Thyroid gland (tissue), 4 donors: ENCODE data around the gene EFHD2. TPM values are rescaled to one million over a fixed set of nuclear protein-coding genes. Genes with fewer than 3 reads are reported as not detected.
"Not testable (repeated sequence)": the region's sequence is repeated elsewhere in the genome, so short reads cannot be mapped to it uniquely, and the experiment has no call there.

Experiments used
- DNase-seq, 2 donors: peaks; one replicate each; pipeline ENCODE4 v3.0.0-alpha.2; 2019
- H3K27ac ChIP-seq, 3 donors: fragments of 200-600 bp; sonication (generic); 1 replicate in 2 of 3; 2 replicates in 1 of 3; pipeline ENCODE4 v1.5.1; 2016 to 2019; ENCODE audit warnings: mild to moderate bottlenecking in 1 of 3, moderate library complexity in 1 of 3
- H3K27me3 ChIP-seq: fragments of 200-600 bp; sonication (generic); one replicate; pipeline ENCODE4 v1.5.1; 2019
- H3K36me3 ChIP-seq, 2 donors: fragments of 200-600 bp; sonication (generic); one replicate each; pipeline ENCODE4 v1.5.1; 2016 to 2019
- H3K4me1 ChIP-seq, 2 donors: fragments of 200-600 bp; sonication (generic); one replicate each; pipeline ENCODE4 v1.5.1; 2017 to 2019
- H3K4me3 ChIP-seq, 3 donors: fragments of 200-600 bp; sonication (generic); replicated peaks in 1 of 3; 1 replicate in 2 of 3; 2 replicates in 1 of 3; pipeline ENCODE4 v1.5.1; 2016; ENCODE audit warnings: mild to moderate bottlenecking in 1 of 3
- H3K9me3 ChIP-seq: fragments of 200-600 bp; sonication (generic); one replicate; pipeline ENCODE4 v1.5.1; 2017
- CTCF ChIP-seq, 6 experiments: fragments of 200-600 bp in 3 of 6; fragments of 450-650 bp in 3 of 6; sonication (generic) in 3 of 6; IDR thresholded peaks; one replicate each; pipeline ENCODE4 v1.5.1; 2016 to 2019; ENCODE audit warnings: antibody characterized with exemption in 6 of 6, mild to moderate bottlenecking in 2 of 6, inconsistent platforms in 1 of 6, moderate library complexity in 1 of 6
- POLR2A ChIP-seq, 2 donors: fragments of 450-650 bp; IDR thresholded peaks; one replicate each; pipeline ENCODE4 v1.6.1; 2017; ENCODE audit warnings: antibody characterized with exemption in 2 of 2, mild to moderate bottlenecking in 2 of 2, moderate library complexity in 1 of 2
- WGBS, 2 donors: methylation state at CpG; one replicate each; pipeline ENCODE4 v1.1.5; 2017; 5-methylcytosine and 5-hydroxymethylcytosine counted together
- intact Hi-C: fragments of 100-400 bp; cut with DNase I; formaldehyde crosslinking; loops from one replicate; pipeline ENCODE4 v1.15.1; 2023
- total RNA-seq, 4 donors: library from RNA; depleted of rRNA; stranded (reverse); fragments of >200 nt; gene quantifications; one replicate each; pipeline ENCODE4 v1.2.3, GENCODE V29; 2016

EFHD2 gene
- total RNA-seq, 4 donors from 2014 or later: 50.9 to 62.6 (median 56.7) TPM

DNA sequence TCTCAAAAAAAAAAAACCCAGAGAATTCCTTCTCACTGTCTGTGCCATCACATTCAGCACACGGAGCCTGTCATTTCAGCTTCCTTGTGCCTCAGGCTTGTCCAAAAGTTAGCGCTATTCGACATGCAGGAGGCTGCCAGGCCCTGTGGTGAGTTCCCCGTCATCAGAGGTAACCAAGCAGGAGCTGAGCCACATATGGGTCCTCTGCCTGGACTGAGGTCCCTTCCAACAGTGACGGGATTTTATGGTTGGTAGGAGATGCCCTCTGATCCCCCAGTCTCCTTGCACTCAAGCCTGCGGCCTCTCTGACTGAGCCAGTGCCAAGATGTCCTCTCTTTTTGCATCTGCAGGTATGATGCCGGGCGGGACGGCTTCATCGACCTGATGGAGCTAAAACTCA, 15.8 kb downstream of the EFHD2 start:
- TF ChIP-seq CTCF (IDR thresholded peaks at IDR 0.05) (no peak), POLR2A (IDR thresholded peaks at IDR 0.05) (no peak)
- intact Hi-C loops: no loop called here
- peaks cover 5 to 22% of the 10 kb centered on the region in 2 donors for H3K36me3 ChIP-seq

DNA sequence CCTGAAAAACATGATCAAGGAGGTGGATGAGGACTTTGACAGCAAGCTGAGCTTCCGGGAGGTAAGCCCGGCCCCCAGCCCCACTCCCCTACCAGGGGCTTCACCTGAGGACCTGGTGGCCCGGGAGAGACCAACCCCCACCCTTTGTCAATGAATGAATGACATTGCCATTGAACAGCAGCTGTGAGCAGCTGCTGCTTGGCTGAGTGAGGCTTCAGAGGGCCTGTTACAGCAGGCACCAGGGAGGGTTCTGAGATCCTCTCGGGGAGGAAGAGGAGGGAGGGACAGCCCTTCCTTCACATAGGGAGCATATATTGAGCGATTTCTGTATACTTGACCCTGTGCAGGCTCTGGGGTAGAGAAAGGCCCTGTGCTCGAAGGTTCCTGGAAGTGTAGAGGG, 16.3 kb downstream of the EFHD2 start:
- Histone ChIP-seq H3K9me3 (no peaks in the 10 kb centered on the region), H3K4me1 (peaks cover 5 to 16% of the 10 kb centered on the region in 2 donors), H3K36me3 (peaks cover 9 to 22% of the 10 kb centered on the region in 2 donors), H3K27me3 (no peaks in the 10 kb centered on the region), H3K4me3 (no peak overlapping the region), H3K27ac (no peak overlapping the region)
- WGBS, 2 donors: 81 to 93% methylated on average over 4 to 6 of the region's 6 CpGs
- intact Hi-C loops: no loop called here
- no peak for TF ChIP-seq POLR2A (IDR thresholded peaks at IDR 0.05)
- TF ChIP-seq CTCF (IDR thresholded peaks at IDR 0.05): no peak
- DNase-seq: no peak

More for the DNA sequence above, 15.8 kb downstream of the EFHD2 start:
- H3K4me1 ChIP-seq: peaks cover 5 to 16% of the 10 kb centered on the region in 2 donors
- H3K9me3 ChIP-seq: no peaks in the 10 kb centered on the region
- H3K4me3 ChIP-seq: no peak overlapping the region
- DNase-seq: no peak
- H3K27ac ChIP-seq: no peak overlapping the region
- WGBS, 2 donors: 99 to 100% methylated on average over 2 to 10 of the region's 10 CpGs
- H3K27me3 ChIP-seq: no peaks in the 10 kb centered on the region

DNA sequence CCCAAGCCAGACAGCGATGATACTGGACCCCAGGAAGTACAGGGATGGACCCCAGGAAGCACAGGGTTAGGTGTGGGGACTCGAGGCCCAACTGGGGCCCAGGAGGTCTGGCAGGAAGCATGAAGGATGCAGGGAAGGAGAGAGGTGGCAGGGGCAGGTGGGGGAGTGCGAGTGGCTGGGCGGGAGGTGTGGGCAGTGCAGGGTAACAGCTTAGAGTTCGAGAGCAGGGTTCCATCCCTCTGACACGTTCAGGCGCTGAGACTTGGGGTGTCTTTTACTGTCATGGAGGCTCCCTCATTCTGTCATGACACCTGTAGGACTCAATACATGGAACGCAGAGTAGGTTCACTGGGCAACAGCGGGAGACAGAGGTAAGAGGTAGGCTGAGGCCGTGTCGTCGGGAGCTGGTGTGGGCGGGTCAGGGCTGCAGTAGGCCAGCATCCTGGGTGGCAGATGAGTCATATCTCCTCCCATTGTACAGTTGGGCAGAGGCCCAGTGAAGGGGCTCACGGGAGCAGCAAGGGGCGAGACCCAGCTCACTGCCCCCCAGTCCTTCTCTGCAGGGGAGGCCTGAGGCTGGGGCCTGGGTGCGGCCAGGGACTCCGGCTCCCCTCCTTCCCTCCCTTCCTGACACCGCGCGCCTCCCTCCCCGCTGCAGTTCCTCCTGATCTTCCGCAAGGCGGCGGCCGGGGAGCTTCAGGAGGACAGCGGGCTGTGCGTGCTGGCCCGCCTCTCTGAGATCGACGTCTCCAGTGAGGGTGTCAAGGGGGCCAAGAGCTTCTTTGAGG, 17.0 kb downstream of the EFHD2 start:
- peaks cover 9 to 22% of the 10 kb centered on the region in 2 donors for H3K36me3 ChIP-seq
- TF ChIP-seq POLR2A (IDR thresholded peaks at IDR 0.05) (no peak), CTCF (IDR thresholded peaks at IDR 0.05) (no peak)
- no peaks in the 10 kb centered on the region for H3K9me3 ChIP-seq
- H3K4me1 ChIP-seq: peaks cover 5 to 16% of the 10 kb centered on the region in 2 donors
- no peak overlapping the region for H3K27ac ChIP-seq
- whole genome bisulfite sequencing, 2 donors: 90 to 93% methylated on average over 26 of the region's 30 CpGs
- no peaks in the 10 kb centered on the region for H3K27me3 ChIP-seq
- no peak overlapping the region for H3K4me3 ChIP-seq
- intact Hi-C loops: no loop called here
- no peak for DNase-seq

DNA sequence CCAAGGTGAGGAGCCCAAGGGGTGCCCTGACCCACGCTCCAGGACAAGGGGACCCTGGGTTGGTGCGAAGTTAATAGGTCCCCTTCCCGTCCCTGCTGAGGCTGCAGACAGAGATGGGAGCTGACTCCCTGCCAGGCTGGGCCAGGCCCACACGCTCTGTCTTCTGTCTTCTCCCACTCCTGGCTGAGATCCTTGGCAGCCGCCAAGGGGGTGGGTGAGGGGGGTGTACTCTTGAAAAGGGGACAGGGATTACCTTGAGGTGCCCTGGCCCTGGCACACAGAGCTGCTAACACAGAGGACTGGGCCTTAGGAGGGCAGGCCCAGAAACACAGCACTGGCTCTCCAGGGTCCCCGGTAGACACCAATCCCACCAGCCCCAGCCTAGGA, 17.6 kb downstream of the EFHD2 start:
- H3K9me3 ChIP-seq: no peaks in the 10 kb centered on the region
- no peak overlapping the region for H3K27ac ChIP-seq
- peaks cover 9 to 22% of the 10 kb centered on the region in 2 donors for H3K36me3 ChIP-seq
- H3K27me3 ChIP-seq: no peaks in the 10 kb centered on the region
- 82 to 91% methylated on average over 3 to 5 of the region's 6 CpGs for WGBS, 2 donors
- H3K4me3 ChIP-seq: no peak overlapping the region
- H3K4me1 ChIP-seq: peaks cover 5 to 16% of the 10 kb centered on the region in 2 donors
- intact Hi-C loops: no loop called here
- TF ChIP-seq POLR2A (IDR thresholded peaks at IDR 0.05) (no peak), CTCF (IDR thresholded peaks at IDR 0.05) (no peak)
- no peak for DNase-seq

GRCh38 chr1:15428252-15428651, 18.6 kb downstream of the EFHD2 start:
- H3K36me3 ChIP-seq: peaks cover 9 to 22% of the 10 kb centered on the region in 2 donors
- intact Hi-C loops: loop anchor here (2.0 kb wide), 1 partner anchor 103 kb away; no protein-coding TSS in a partner anchor
- 59 to 65% methylated on average over 11 of the region's 11 CpGs for WGBS, 2 donors
- peak; percentile 45 to 50 for DNase-seq
- not testable (repeated sequence) for H3K27ac ChIP-seq, H3K4me3 ChIP-seq, H3K9me3 ChIP-seq, H3K27me3 ChIP-seq
- peaks cover 5 to 16% of the 10 kb centered on the region in 2 donors for H3K4me1 ChIP-seq
